ENCODE measurements around the gene COL11A2.

DNA sequence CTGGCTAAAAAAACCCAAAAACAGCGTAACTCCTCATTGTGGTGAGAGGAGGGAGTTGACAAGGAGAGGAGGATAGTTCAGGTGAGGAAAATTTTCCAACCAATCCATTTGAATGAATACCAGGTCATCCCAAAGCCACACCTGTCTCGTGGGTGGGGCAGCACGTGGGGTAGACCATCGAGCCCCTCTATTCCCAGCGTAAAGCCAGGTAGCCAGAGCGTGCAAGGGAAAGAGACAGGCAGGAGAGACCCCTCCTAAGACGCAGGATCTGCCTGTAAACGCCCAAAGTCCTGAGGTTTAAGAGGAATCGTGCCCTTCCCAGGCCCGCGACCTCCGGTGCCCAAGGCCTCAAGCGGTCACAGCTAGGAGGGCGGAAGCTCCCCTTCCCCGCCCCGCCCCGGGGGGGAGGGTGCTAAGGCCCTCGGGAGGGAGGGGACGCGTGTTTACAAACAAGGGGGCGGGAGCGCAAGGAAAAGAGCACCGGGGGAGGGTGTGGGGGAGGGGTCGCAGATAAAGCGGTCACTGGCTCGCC is 7.5 kb upstream of the COL11A2 start:
- TF ChIP-seq POLR2A (IDR thresholded peaks at IDR 0.05; ENCODE audit: extremely low read depth, insufficient read length) (no peak), MYC (IDR thresholded peaks at IDR 0.05; ENCODE audit: low read depth, low read length) (peak; percentile 68)
- TF ChIP-seq, protein P1, sequence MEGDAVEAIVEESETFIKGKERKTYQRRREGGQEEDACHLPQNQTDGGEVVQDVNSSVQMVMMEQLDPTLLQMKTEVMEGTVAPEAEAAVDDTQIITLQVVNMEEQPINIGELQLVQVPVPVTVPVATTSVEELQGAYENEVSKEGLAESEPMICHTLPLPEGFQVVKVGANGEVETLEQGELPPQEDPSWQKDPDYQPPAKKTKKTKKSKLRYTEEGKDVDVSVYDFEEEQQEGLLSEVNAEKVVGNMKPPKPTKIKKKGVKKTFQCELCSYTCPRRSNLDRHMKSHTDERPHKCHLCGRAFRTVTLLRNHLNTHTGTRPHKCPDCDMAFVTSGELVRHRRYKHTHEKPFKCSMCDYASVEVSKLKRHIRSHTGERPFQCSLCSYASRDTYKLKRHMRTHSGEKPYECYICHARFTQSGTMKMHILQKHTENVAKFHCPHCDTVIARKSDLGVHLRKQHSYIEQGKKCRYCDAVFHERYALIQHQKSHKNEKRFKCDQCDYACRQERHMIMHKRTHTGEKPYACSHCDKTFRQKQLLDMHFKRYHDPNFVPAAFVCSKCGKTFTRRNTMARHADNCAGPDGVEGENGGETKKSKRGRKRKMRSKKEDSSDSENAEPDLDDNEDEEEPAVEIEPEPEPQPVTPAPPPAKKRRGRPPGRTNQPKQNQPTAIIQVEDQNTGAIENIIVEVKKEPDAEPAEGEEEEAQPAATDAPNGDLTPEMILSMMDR (IDR thresholded peaks at IDR 0.05; ENCODE audit: low read depth, low read length) = no peak
- TF ChIP-seq, protein P2, sequence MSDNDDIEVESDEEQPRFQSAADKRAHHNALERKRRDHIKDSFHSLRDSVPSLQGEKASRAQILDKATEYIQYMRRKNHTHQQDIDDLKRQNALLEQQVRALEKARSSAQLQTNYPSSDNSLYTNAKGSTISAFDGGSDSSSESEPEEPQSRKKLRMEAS (IDR thresholded peaks at IDR 0.05; ENCODE audit: low read depth, low read length) = peak; percentile 80

All from NB4 (cell line).